HK-2 (cell line): Measurements from ENCODE around the gene TXNDC2.

Experiments
- DNase-seq: peaks from one replicate; pipeline ENCODE4 v3.0.0-alpha.2; 2018; ENCODE audit not compliant: unreplicated experiment

TXNDC2 gene

GRCh38 chr18:9913526-9914333, 28.0 kb downstream of the TXNDC2 start, which contains the start of gene VAPA:
VAPA (plus strand) TSS chr18:9914016; CDS start chr18:9914257, 241 bp downstream.
- peak; percentile 86 for DNase-seq

GRCh38 chr18:9914334-9914583, 28.5 kb downstream of the TXNDC2 start:
- DNase-seq: no peak

- DNase-seq: peak; percentile 76
Measured at GRCh38 chr18:9914584-9915290, 29.0 kb downstream of the TXNDC2 start.

GRCh38 chr18:9915291-9916076, 29.7 kb downstream of the TXNDC2 start:
- DNase-seq: no peak

GRCh38 chr18:9916077-9916639, 30.4 kb downstream of the TXNDC2 start:
- DNase-seq: no peak

- no peak for DNase-seq
Measured at GRCh38 chr18:9916808-9917207, 31.0 kb downstream of the TXNDC2 start.

- DNase-seq: no peak
Measured at GRCh38 chr18:9918016-9918680, 32.4 kb downstream of the TXNDC2 start.

GRCh38 chr18:9919564-9920232, 33.9 kb downstream of the TXNDC2 start:
- DNase-seq: no peak

- DNase-seq: no peak
Measured at GRCh38 chr18:9922592-9923311, 37.0 kb downstream of the TXNDC2 start.

- DNase-seq: no peak
Measured at GRCh38 chr18:9924371-9924943, 38.7 kb downstream of the TXNDC2 start.

- no peak for DNase-seq
Measured at GRCh38 chr18:9925369-9925768, 39.6 kb downstream of the TXNDC2 start.

- DNase-seq: no peak
Measured at GRCh38 chr18:9925795-9926194, 40.0 kb downstream of the TXNDC2 start.

- no peak for DNase-seq
Measured at GRCh38 chr18:9926223-9926894, 40.6 kb downstream of the TXNDC2 start.

- DNase-seq: no peak
Measured at GRCh38 chr18:9926977-9927376, 41.2 kb downstream of the TXNDC2 start.

GRCh38 chr18:9927392-9928063, 41.8 kb downstream of the TXNDC2 start:
- no peak for DNase-seq

GRCh38 chr18:9928646-9929259, 43.0 kb downstream of the TXNDC2 start:
- DNase-seq: no peak

GRCh38 chr18:9930299-9930884, 44.6 kb downstream of the TXNDC2 start:
- DNase-seq: no peak

GRCh38 chr18:9931146-9931545, 45.4 kb downstream of the TXNDC2 start:
- no peak for DNase-seq
